SH-SY5Y (cell line): ENCODE results near the gene NUMA1.

ENCODE experiments used
- GATA2 ChIP-seq: IDR thresholded peaks from 2 replicates; pipeline ENCODE4 v1.6.1; 2011; ENCODE audit warnings: mild to moderate bottlenecking, low read depth, low read length
- GATA3 ChIP-seq: IDR thresholded peaks from 2 replicates; pipeline ENCODE4 v1.6.1; 2011; ENCODE audit warnings: low read depth, mild to moderate bottlenecking, low read length, moderate library complexity

The NUMA1 gene

GRCh38 chr11:72084076-72084475 lies 3.7 kb upstream of the NUMA1 start:
- TF ChIP-seq GATA3 = no peak
- TF ChIP-seq GATA2 = no peak

GRCh38 chr11:72083414-72083813 lies 3.1 kb upstream of the NUMA1 start:
- TF ChIP-seq GATA3 (no peak), GATA2 (no peak)

- no peak for TF ChIP-seq GATA3
- no peak for TF ChIP-seq GATA2
Observed at GRCh38 chr11:72081821-72082453, 1.6 kb upstream of the NUMA1 start.

- TF ChIP-seq GATA2 = no peak
- TF ChIP-seq GATA3 = no peak
Observed at GRCh38 chr11:72081184-72081644, 872 bp upstream of the NUMA1 start.

- TF ChIP-seq GATA3 (no peak), GATA2 (no peak; the same call in 1 of the 2 replicates)
Observed at GRCh38 chr11:72079819-72080325, 470 bp downstream of the NUMA1 start.

GRCh38 chr11:72078477-72078876 lies 1.9 kb downstream of the NUMA1 start:
- TF ChIP-seq GATA3 (no peak), GATA2 (no peak)

- TF ChIP-seq GATA3 = no peak
- no peak for TF ChIP-seq GATA2
Observed at GRCh38 chr11:72075756-72076155, 4.6 kb downstream of the NUMA1 start.

GRCh38 chr11:72075109-72075508 lies 5.2 kb downstream of the NUMA1 start:
- TF ChIP-seq GATA3 (no peak), GATA2 (no peak)

GRCh38 chr11:72072348-72072747 lies 8.0 kb downstream of the NUMA1 start:
- TF ChIP-seq GATA3 (no peak), GATA2 (no peak)

GRCh38 chr11:72070491-72070890 lies 9.9 kb downstream of the NUMA1 start:
- TF ChIP-seq GATA3 (no peak), GATA2 (no peak)

GRCh38 chr11:72069787-72070251 lies 10.5 kb downstream of the NUMA1 start:
- TF ChIP-seq GATA3 (no peak), GATA2 (no peak)

- TF ChIP-seq GATA2 = no peak
- no peak for TF ChIP-seq GATA3
Observed at GRCh38 chr11:72069200-72069599, 11.1 kb downstream of the NUMA1 start.

GRCh38 chr11:72067676-72068075 lies 12.7 kb downstream of the NUMA1 start:
- TF ChIP-seq GATA2 (no peak), GATA3 (no peak)

GRCh38 chr11:72067266-72067665 lies 13.1 kb downstream of the NUMA1 start:
- TF ChIP-seq GATA3 = no peak
- no peak for TF ChIP-seq GATA2

- TF ChIP-seq GATA2 = no peak
- TF ChIP-seq GATA3 = no peak
Observed at GRCh38 chr11:72066855-72067254, 13.5 kb downstream of the NUMA1 start.

GRCh38 chr11:72061739-72062396 lies 18.5 kb downstream of the NUMA1 start:
- TF ChIP-seq GATA3 (no peak), GATA2 (no peak)
